Stromal cell of bone marrow (primary cell): Measurements from ENCODE around the gene TMC4.

ENCODE experiments used
- DNase-seq: peaks from one replicate; pipeline ENCODE4 v3.0.0-alpha.2; 2012; ENCODE audit warnings: low read depth

The TMC4 gene

DNA sequence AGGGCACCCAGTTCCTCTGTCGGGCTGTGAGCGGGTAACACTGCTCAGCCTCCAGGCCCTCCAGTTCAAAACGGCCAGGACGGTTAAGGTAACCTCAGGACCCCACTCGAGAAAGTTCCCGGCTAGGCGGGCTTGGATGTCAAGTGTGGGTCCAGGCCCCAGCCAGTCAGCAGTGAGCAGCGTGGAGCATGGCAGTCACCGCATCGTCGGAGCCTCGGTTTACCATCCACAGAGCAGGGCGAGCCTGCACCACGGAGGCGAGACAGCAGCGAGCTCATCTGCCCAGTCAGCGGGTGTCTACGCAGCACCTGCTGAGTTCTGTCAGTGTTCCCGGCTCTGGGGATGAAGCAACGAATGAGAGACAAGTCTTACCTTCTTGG is 43.4 kb downstream of the TMC4 start:
- no peak for DNase-seq

- DNase-seq: no peak
Measured at GRCh38 chr19:54128796-54129616, 44.0 kb downstream of the TMC4 start.

GRCh38 chr19:54128441-54128725 is 44.6 kb downstream of the TMC4 start:
- no peak for DNase-seq

- no peak for DNase-seq
Measured at GRCh38 chr19:54127688-54128440, 45.1 kb downstream of the TMC4 start.

DNA sequence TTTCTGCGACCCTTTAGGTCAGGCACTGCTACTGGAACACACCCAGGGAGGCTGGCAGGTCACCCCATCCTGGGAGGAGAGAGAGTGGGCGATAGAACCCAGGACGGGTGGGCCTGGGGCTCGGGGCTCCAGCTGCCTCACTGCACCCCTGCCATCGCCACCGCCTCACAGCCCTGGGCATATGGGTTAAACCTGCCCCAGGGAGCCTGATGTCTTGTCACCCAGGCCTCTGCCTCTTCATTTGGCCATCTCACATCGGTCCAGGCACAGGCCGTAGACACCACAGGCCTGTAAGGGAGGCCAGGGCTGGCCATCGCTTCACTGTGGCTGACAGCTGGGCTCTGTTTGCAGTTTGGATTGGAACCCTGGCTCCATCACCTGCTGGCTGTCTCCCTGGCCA is 47.2 kb downstream of the TMC4 start:
- DNase-seq: no peak

DNA sequence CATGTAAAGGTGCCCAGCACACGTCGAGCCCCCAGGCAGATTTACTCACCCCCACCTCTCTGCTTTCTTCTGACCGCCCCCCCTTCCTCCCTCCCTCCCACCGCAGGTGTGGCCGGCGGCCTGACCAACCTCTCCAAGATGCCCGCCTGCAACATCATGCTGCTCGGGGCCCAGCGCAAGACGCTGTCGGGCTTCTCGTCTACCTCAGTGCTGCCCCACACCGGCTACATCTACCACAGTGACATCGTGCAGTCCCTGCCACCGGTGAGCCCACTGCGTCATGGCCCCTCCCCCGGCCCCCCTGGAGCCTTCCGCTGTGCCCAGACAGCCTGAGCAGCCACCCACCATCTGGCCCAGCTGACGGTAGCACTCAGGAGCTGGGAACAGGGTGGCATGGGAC is 48.6 kb downstream of the TMC4 start:
- DNase-seq: no peak

DNA sequence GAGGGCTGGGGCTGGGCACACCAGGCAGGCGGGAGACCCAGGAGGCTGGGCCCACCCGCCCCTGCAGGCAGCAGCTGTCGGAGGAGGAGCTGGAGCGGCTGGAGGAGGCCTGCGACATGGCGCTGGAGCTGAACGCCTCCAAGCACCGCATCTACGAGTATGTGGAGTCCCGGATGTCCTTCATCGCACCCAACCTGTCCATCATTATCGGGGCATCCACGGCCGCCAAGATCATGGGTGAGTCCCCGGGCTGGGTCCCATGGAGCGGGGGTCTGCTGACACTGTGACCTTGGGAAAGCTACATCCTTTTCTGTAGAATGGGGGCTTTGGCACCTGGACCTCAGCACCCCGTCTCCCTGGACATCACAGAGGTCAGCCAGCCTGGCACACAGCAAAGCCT is 49.3 kb downstream of the TMC4 start:
- DNase-seq: no peak

- no peak for DNase-seq
Measured at GRCh38 chr19:54121259-54121658, 51.7 kb downstream of the TMC4 start.

GRCh38 chr19:54115109-54116063 is 57.6 kb downstream of the TMC4 start, which contains the start of the genes PRPF31 and TFPT:
Gene PRPF31, plus strand, starts transcription at chr19:54115754. Its CDS starts 2,525 bp downstream, at chr19:54118279.
Gene TFPT, minus strand, starts transcription at chr19:54115657. Its CDS starts 388 bp downstream, at chr19:54115269.
- DNase-seq: peak; percentile 98

GRCh38 chr19:54114340-54115108 is 58.4 kb downstream of the TMC4 start:
- peak; percentile 18 for DNase-seq
